HEK293 (cell line): ENCODE measurements around the gene BORCS6.
A peak's percentile ranks its signal among the peaks of the same experiment; 100 is the strongest.

Experiments used
- CTCF ChIP-seq: fragments of 450-650 bp; formaldehyde crosslinking; IDR thresholded peaks from 2 replicates; pipeline ENCODE4 v1.5.1; 2016; ENCODE audit warnings: missing biosample characterization, missing genetic modification characterization
- ZBTB8A ChIP-seq: fragments of 450-650 bp; formaldehyde crosslinking; IDR thresholded peaks from 2 replicates; pipeline ENCODE4 v1.5.1; 2016; ENCODE audit warnings: missing biosample characterization, missing genetic modification characterization
- TF ChIP-seq, protein P1 (sequence below): fragments of 450-650 bp; formaldehyde crosslinking; IDR thresholded peaks from 2 replicates; pipeline ENCODE4 v1.5.1; 2016; ENCODE audit warnings: missing biosample characterization, missing genetic modification characterization

DNA sequence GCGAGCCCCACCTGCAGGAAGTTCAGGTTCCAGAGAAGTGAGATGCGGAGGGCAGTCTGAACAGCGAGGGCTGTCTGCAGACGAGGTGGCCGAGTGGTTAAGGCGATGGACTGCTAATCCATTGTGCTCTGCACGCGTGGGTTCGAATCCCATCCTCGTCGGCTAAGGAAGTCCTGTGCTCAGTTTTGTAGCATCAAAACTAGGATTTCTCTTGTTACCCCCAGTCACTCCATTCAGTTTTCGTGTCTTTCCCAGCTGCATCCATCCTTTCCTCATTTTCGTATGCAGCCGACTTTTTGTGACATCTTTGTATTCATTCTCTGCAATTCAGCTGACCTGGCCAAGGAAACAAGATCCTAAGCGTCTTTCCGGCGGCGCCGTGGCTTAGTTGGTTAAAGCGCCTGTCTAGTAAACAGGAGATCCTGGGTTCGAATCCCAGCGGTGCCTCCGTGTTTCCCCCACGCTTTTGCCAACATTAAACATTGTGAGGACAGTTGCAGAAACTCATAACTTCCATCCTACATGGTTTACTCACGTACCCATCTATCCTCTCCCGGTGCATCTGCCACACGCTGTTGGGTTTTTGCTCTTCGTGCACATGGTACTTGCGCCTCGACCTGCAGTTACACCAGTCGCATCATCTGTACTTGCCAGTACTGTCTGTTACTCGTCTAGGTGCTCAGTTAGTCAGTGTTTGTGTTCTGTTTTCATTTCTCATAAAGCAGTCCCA is 3.0 kb downstream of the BORCS6 start:
- TF ChIP-seq CTCF (tag by site-specific recombination): peak; percentile 94
- TF ChIP-seq, protein P1, sequence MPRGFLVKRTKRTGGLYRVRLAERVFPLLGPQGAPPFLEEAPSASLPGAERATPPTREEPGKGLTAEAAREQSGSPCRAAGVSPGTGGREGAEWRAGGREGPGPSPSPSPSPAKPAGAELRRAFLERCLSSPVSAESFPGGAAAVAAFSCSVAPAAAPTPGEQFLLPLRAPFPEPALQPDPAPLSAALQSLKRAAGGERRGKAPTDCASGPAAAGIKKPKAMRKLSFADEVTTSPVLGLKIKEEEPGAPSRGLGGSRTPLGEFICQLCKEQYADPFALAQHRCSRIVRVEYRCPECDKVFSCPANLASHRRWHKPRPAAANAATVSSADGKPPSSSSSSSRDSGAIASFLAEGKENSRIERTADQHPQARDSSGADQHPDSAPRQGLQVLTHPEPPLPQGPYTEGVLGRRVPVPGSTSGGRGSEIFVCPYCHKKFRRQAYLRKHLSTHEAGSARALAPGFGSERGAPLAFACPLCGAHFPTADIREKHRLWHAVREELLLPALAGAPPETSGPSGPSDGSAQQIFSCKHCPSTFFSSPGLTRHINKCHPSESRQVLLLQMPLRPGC (tag by site-specific recombination): peak; percentile 76
- no peak; the same call in 1 of the 2 replicates for TF ChIP-seq ZBTB8A (tag by site-specific recombination)
